Measurements from ENCODE around the gene SPATA18.
A peak's percentile ranks its signal among the peaks of the same experiment; 100 is the strongest.

SPATA18 gene

DNA sequence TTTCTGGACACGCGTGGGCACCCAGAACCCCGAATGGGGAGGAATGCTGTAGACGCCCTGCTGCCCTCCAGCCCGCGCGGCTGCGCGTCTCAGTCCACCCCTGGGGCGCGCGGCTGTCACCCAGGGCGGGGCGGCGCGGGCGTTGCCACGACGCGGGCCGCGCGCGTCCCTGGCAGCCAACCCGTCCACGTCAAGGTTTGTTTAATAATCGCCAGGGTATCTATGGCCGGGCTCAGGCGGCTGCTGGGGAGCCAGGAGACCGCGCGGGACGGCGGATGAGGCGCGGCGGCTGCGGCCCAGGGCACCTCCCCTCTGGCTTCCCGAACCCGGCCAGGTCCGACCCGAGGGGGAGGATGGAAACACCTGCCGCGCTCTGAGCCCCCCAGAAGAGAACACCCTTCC lies at the start of gene SPATA18:
TSS of gene SPATA18 (plus strand) at position 92 of the 402 bp plus-strand sequence. CDS start 401 bp downstream, outside the sequence.
- FAIRE-seq = no peak

DNA sequence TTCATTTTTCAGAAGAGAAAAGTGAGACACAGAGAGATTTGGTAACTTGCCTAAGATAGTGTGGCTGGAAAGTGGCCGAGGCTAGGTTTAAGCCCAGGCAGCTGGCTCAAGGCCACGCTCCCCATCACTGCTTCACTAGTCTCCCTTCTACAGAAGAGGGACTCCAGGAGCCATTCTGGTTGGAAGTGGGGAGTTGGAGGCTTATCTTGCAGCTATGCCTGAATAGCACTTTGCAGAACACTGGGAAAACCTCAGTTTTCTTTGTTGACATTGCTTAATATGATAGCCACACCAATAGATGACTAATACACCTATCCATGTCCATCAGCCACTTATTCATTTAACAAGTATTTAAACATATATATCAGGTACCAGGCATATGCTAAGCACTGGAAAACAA lies 49.5 kb upstream of the SPATA18 start:
- no peak for FAIRE-seq

- FAIRE-seq = no peak
Measured at GRCh38 chr4:52004414-52004813, 46.7 kb upstream of the SPATA18 start.

- no peak for FAIRE-seq
Measured at GRCh38 chr4:52005604-52006273, 45.4 kb upstream of the SPATA18 start.

DNA sequence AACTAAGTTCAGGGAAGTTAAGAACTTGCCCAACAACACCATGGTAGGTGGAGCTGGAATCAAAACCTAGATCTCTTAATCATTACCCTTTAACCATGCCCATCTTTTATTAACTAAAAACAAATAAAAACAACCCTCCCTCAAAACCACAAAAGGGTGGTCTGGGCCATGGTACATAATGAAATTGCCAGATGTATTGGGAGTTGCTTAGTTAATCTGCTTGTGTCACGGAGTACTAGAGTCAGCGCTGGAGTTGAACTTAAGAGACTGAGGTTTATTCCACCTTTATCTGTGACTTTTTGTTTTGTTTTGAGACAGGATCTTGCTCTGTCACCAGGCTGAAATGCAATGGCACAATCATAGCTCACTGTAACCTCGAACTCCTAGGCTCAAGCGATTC lies 44.2 kb upstream of the SPATA18 start:
- FAIRE-seq = no peak

DNA sequence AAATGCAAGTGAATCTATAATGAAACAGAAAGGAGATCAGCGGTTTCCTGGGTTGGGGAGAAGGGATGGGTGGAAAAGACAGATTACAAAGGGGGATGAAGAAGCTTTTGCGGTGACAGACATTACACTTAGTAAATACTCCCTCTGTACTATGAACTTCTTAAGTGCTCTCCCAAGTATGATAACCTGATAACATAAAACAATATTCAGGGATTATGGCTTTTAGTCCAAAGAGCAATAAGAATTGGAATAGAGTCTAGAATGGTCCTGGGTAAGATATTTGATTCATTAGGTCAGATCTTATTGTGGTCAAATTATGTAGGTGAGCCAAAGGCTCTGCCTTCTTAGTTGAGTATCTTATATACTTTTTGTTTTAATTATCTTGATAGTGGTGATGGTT lies 40.1 kb upstream of the SPATA18 start:
- no peak for FAIRE-seq

GRCh38 chr4:52012651-52013050 lies 38.5 kb upstream of the SPATA18 start:
- no peak for FAIRE-seq

GRCh38 chr4:52014903-52015302 lies 36.2 kb upstream of the SPATA18 start:
- no peak for FAIRE-seq

GRCh38 chr4:52015366-52015765 lies 35.7 kb upstream of the SPATA18 start:
- FAIRE-seq = no peak

DNA sequence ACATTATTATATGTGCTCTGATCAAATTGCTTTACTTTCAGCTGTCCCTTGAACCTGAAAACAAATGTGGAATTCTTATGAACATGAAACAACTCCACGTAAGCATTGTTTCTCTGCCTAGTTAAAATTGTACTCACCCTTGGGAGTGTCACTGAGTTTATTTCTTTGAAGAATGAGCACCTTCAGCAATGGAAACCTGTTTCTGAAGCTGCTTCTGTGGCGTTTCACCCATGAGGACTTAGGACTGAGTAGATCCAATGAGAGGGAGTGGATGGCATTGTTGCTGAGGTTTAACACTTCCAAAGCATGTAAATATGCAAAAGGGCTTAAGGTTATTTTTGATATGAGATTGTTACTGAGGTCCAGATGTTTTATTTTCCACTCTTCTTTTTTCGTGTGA lies 34.1 kb upstream of the SPATA18 start:
- FAIRE-seq = no peak

GRCh38 chr4:52017814-52018213 lies 33.3 kb upstream of the SPATA18 start:
- peak; percentile 80 for FAIRE-seq

DNA sequence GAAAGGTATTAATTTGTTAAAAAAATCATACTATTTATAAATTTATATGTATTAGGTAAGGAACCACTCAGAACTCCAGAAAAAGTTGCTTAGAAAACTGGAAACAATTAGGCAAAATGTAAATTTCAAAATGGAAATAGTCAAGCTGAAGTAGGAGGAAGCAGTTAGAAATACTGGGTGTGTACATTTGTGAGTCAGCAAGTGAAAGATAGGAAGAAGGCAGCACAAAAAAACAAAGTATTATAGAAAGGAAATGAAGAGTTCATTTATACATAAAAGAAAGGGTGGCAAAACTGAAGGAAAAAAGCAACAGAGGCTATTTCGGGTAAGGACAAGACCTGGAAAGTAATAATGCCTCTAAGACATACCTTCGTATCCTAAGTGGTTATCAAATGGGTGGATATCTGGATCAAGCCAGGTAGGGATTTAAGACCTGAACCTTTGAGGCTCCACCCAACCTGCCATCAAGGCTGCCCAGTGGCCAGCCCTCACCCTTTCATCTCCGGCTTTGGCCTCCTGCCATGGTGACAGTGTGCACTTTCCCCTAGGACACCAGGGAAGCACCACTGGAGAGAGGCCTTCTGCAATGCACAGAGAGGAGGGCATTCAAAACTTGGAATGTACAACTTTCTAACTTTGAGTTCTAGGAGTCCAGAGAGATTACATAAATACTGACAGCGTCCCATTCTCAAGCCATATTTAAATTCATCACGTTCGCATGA lies 31.0 kb upstream of the SPATA18 start, which contains the start of gene LRRC66:
TSS of gene LRRC66 (minus strand) at position 428 of the 722 bp plus-strand sequence. CDS start 2,750 bp downstream, outside the sequence.
- peak; percentile 64 for FAIRE-seq

DNA sequence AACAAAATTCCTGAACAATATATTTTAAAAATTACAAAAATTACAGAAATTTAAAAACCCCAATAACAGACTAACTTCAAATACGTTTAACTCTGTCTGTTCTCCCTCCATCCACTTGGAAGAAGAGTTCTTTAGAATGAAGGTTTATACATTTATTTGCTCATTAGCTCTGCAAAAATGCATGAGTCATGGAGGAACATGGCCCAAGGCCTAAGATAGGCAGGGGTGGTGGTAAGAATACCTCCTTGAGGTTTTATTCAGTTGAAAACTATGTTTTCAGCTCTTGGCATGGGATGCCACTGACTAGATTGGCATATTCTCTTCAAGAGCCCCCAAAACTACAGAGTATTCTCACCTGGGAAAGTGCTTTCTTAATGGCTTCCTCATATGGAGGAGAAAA lies 22.1 kb upstream of the SPATA18 start:
- no peak for FAIRE-seq

GRCh38 chr4:52032005-52032404 lies 19.1 kb upstream of the SPATA18 start:
- FAIRE-seq = no peak

DNA sequence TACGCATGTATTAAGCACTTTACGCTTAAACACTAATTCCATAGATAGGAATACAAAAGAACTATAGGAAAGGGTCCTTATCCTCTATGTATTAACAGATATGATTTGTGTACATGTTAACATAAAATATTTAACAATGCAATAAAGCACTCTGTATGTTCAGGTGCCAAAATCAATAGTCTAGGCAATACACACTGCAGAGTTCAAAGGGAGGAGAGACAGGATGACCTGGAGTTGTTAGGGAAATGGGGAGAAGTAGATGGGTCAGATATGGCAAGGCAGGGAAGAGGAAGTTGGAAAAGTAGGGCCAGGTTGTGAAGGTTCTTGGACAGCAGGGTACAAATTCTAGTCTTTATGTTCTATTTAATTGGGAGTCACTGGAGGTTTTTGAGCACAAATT lies 15.9 kb upstream of the SPATA18 start:
- no peak for FAIRE-seq

DNA sequence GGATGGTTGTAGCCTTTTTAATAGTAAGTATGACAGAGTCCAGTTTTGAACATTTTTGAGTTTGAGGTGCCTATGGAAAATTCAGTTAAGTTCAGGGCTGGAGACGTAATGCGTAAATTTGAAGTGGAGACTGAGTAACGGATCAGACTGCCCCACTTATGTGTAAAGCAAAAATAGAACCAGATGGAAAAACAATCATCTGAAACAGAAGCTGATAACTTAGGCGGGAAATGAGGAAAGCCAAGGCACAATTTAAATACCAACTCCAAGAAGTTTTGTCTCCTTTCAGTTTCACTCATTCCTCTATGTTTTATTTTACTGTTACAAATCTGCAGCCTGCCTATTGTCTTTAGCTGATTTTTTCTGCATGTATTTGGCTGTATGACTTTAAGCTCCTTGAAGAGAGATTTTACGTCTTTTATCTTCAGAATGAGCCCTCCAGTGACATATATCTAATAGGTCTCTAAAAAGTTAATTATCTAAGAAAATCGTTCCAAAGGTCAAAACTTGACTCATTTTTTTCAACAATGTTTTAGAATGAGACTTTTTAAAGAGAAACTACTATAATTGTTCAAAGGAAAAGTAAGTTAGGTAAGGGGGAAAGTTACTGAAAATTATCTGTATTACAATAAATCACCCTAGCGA lies 14.1 kb upstream of the SPATA18 start:
- no peak for FAIRE-seq

DNA sequence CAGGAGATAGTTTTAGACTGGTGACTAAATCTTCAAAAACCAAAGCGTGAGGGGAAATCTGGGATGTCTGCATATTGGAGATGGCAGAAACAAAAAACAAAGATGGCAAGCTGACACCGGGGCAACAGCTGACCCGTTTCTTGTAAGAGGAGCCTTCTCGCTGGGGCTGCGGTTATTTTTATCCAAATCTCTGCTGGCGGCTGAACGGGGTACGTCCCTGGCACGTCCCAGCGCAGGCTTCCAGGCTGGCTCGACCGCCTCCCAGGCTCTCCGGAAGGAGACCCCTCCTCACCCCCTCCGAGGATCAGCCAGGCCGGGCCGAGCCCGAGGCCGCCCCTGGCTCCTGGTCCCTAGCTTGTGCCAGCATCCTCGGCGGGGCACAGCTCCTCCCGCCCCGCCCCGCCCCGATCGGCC lies 13.4 kb upstream of the SPATA18 start:
- no peak for FAIRE-seq

DNA sequence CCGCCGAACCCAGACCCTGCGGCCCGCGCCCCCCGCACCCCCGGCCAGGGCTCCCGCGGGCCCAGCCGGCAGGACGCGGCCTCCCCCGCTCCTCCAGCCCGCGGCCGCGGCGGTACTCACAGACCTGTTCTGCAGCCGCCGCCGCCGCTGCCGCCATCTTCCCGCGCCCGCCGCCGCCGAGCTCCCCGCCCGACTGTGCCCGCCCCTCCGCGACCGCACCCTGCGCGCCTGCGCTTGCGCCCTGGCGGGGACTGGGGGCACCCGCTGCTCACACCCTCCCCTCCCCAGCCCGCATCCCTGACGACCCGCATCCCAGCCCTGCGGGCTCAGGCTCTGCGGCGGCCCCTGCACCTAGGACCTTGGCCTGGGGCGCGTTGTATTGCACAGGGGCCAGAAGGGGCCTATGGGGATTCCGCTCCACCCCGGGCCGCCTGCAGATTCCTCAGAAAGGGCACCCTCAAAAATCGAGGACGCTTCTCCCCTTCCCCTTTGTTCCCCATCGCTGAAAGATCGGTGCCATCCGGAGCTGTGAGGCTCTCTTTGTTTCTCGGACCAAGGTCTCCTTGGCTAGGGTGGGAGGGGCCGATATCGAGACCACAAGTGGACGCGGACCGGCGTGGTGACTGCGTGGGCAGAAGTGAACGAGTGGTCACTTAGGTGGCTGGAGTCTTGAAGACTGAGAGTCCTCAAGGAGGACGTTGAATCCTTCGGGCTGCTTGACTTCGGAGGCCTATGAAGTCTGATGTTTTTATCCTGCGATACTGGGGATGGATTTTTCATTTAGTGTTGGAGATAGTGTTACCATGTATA lies 12.8 kb upstream of the SPATA18 start, which contains the start of gene SGCB:
TSS of gene SGCB (minus strand) at position 197 of the 810 bp plus-strand sequence. CDS start at position 157, 40 bp downstream.
- no peak for FAIRE-seq

GRCh38 chr4:52045028-52045427 lies 6.1 kb upstream of the SPATA18 start:
- no peak for FAIRE-seq

GRCh38 chr4:52049266-52049665 lies 1.8 kb upstream of the SPATA18 start:
- no peak for FAIRE-seq

DNA sequence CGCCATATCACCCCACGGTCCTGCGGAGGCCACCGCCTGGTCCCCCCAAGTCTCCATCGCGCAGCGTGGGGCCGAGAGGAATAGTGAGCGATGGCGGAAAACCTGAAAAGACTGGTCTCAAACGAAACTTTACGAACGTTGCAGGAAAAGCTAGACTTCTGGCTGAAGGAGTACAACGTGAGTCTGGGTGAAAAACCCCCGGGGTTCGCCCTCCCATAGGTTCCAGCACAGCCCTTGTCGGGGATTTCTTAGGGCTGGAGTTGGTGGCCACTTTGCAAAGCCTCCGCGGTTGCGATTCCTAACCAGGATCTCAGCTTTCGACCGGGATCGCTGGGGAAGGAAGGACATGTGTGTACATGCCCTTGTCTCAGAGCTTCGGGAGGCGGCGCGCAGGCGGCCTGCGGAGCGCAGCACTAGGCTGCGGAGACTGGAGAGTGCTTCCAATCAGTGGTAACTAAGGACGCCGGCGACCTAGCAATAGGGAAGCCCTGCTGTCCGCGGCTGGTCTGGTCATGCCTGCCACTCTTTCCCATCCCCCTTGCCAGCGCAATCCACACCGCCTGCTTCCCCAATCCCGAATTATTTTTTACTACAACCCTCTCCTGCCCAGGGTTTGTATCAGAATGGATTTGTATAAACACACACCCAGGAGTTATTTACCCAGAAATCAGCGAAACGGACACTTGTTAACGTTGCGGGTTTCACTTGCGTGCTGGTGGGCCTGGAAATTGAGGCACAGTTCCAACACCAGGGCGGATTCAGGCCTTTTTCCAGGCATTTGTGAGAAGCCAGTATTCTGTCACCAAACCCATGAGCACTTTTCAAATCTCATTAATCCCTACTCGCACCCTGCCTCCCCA lies 741 bp downstream of the SPATA18 start:
- FAIRE-seq = no peak

DNA sequence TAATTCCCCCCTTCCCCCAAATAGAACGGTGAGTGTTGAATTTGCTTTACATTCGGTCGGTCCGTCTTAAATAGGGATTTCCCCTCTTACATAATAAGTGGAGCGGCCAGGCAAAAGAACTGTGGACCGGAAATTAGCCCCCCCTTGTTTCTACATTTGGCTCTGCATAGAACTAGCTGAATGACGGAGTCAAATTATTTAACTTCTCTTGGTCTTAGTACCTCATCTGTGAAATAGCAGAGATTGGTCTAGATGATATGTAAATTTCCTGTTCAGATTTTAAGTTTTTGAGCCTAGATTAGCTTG lies 1.3 kb downstream of the SPATA18 start:
- no peak for FAIRE-seq
